Lung (tissue), 12 donors: Measurements from ENCODE around the gene CEBPE. TPM values are rescaled to one million over a fixed set of nuclear protein-coding genes. Genes with fewer than 3 reads are reported as not detected.

Experiments used
- ATAC-seq: fragments of 200-7000 bp; cut with Tn5 transposase; one replicate; pipeline ENCODE4 v1.9.1; 2020; ENCODE audit warnings: moderate number of reproducible peaks; ENCODE audit not compliant: insufficient read depth, low FRiP score
- DNase-seq, 3 donors: peaks; one replicate each; pipeline ENCODE4 v3.0.0-alpha.2; 2013 to 2017
- H3K27ac ChIP-seq, 2 donors: one replicate each; pipeline ENCODE4 v1.5.1; 2013; ENCODE audit warnings: mild to moderate bottlenecking in 2 of 2, moderate library complexity in 2 of 2, control low read depth in 1 of 2, inconsistent platforms in 1 of 2, low read depth in 1 of 2, low read length in 1 of 2
- H3K27me3 ChIP-seq, 3 donors: one replicate each; pipeline ENCODE4 v1.5.1; 2013; ENCODE audit warnings: low read length in 2 of 3; ENCODE audit not compliant: control insufficient read depth in 3 of 3, insufficient read depth in 3 of 3
- H3K36me3 ChIP-seq, 4 donors: one replicate each; pipeline ENCODE4 v1.5.1; 2013; ENCODE audit warnings: low read length in 4 of 4, mild to moderate bottlenecking in 1 of 4, moderate library complexity in 1 of 4; ENCODE audit not compliant: control insufficient read depth in 4 of 4, insufficient read depth in 4 of 4
- H3K4me1 ChIP-seq, 5 donors: one replicate each; pipeline ENCODE4 v1.5.1; 2013; ENCODE audit warnings: low read length in 5 of 5, mild to moderate bottlenecking in 2 of 5, moderate library complexity in 1 of 5; ENCODE audit not compliant: control insufficient read depth in 5 of 5, insufficient read depth in 5 of 5
- H3K4me3 ChIP-seq: one replicate; pipeline ENCODE4 v1.5.1; 2013; ENCODE audit warnings: mild to moderate bottlenecking, control low read depth, moderate library complexity
- H3K9ac ChIP-seq, 2 donors: one replicate each; pipeline ENCODE4 v1.5.1; 2013; ENCODE audit warnings: low read length in 2 of 2, control low read depth in 1 of 2; ENCODE audit not compliant: insufficient read depth in 1 of 2
- H3K9me3 ChIP-seq, 4 donors: one replicate each; pipeline ENCODE4 v1.5.1; 2013; ENCODE audit warnings: low read length in 3 of 4, mild to moderate bottlenecking in 1 of 4, moderate library complexity in 1 of 4; ENCODE audit not compliant: control insufficient read depth in 4 of 4, insufficient read depth in 3 of 4
- WGBS, 2 donors: extraction: QIAGEN DNeasy Blood & Tissue Kit; methylation state at CpG; one replicate each; pipeline ENCODE4 v1.1.7; 2013; 5-methylcytosine and 5-hydroxymethylcytosine counted together
- polyA plus RNA-seq, 2 donors: library from polyadenylated mRNA; stranded (reverse); fragments of 200-250 nt; gene quantifications; one replicate each; pipeline ENCODE4 v1.2.1, GENCODE V29; 2013
- total RNA-seq, 2 donors: library from RNA; depleted of rRNA in 1 of 2; stranded (reverse); fragments of >200 nt in 1 of 2; gene quantifications; one replicate each; pipeline ENCODE4 v1.2.1, GENCODE V29; 2014 to 2021
- TF ChIP-seq, protein P1 (sequence below): IDR thresholded peaks from 2 replicates; pipeline ENCODE4 v1.5.1; 2012; ENCODE audit warnings: mild to moderate bottlenecking; ENCODE audit errors: control extremely low read depth, extremely low read depth
- donor health status: control.
- donor health status: control.
- donor health status: Bipolar disorder and iron deficiency.
- donor health status: healthy.
- donor health status: DM: yes; HTN: yes; CAD: no.

The CEBPE gene
- total and polyA plus RNA-seq, 4 donors, result 0.16 to 3.5 (median 0.67) TPM; not detected in 1

DNA sequence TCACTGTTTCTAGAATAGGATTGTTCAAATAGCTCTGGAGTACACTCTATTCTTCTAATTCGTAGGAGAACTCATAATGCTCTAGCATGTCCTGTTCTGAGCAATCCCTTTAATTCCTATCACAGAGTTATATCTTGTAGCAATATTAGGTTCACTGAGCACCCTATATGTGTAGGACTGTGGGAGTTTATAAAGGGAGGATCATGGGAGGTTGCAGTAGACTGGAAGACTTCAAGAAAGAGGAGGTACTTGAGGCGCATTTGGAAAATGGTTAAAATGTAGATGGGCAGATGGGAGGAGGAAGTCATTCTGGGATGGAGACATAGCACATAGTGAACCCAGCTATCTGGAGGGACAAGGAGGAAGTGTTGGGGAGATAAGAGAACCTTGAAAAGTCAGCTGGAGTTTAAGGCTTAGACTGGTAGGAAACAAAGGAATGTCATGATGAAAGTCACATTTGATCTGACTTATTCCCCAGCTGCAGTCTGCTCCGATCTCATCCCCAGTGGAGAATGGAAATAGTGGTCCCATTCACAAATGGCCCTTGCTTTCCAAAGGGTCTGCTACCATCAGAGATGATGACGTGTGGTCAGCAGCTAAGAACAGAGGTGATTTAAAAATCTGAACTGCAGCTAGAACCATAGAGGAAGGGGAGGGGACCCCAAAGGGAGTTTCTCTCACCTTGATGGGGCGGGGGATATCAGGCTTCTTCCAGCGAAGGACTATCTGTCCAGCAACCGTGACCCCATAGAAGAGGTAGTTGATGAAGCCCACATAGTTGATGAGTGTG, 10.1 kb upstream of the CEBPE start:
- TF ChIP-seq, protein P1, sequence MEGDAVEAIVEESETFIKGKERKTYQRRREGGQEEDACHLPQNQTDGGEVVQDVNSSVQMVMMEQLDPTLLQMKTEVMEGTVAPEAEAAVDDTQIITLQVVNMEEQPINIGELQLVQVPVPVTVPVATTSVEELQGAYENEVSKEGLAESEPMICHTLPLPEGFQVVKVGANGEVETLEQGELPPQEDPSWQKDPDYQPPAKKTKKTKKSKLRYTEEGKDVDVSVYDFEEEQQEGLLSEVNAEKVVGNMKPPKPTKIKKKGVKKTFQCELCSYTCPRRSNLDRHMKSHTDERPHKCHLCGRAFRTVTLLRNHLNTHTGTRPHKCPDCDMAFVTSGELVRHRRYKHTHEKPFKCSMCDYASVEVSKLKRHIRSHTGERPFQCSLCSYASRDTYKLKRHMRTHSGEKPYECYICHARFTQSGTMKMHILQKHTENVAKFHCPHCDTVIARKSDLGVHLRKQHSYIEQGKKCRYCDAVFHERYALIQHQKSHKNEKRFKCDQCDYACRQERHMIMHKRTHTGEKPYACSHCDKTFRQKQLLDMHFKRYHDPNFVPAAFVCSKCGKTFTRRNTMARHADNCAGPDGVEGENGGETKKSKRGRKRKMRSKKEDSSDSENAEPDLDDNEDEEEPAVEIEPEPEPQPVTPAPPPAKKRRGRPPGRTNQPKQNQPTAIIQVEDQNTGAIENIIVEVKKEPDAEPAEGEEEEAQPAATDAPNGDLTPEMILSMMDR, result no peak
- Histone ChIP-seq H3K9me3 (no peaks in the 10 kb centered on the region), H3K4me3 (no peak overlapping the region), H3K27ac (no peak overlapping the region), H3K36me3 (peaks cover 0 to 45% (median 21%) of the 10 kb centered on the region in 4 donors), H3K9ac (no peak overlapping the region), H3K27me3 (no peaks in the 10 kb centered on the region), H3K4me1 (peaks cover 0 to under 1% (median 0%) of the 10 kb centered on the region in 5 donors)
- ATAC-seq (no peak), DNase-seq (no peak)
- WGBS, 2 donors, result 79 to 90% methylated on average over 7 of the region's 7 CpGs

DNA sequence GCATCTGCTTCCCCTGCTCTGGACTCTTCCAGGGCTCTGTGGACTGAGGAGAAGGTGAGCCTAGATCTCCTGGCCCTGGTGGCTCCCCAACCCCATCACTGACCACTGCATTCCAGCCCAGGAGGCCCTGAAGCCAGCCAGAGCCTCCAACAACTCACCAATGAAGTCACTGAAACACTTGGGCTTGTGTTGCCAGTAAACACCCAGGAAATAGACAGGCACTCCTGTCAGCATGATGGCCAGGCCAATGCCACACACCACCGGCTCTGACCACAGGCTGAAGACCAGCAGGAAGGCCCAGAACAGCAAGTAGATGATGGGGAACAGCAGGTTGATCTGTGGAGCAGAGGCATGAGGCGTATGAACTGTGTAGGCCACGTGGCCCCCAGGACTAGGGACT, 8.8 kb upstream of the CEBPE start:
- Histone ChIP-seq H3K27me3 (no peaks in the 10 kb centered on the region), H3K9ac (no peak overlapping the region), H3K9me3 (no peaks in the 10 kb centered on the region), H3K27ac (no peak overlapping the region), H3K36me3 (peaks cover 0 to 45% (median 21%) of the 10 kb centered on the region in 4 donors), H3K4me1 (peaks cover 0 to 7% (median 5%) of the 10 kb centered on the region in 5 donors), H3K4me3 (no peak overlapping the region)
- TF ChIP-seq, protein P1, result no peak
- no peak for DNase-seq
- WGBS, 2 donors, result 88 to 90% methylated on average over 3 of the region's 3 CpGs
- no peak for ATAC-seq

DNA sequence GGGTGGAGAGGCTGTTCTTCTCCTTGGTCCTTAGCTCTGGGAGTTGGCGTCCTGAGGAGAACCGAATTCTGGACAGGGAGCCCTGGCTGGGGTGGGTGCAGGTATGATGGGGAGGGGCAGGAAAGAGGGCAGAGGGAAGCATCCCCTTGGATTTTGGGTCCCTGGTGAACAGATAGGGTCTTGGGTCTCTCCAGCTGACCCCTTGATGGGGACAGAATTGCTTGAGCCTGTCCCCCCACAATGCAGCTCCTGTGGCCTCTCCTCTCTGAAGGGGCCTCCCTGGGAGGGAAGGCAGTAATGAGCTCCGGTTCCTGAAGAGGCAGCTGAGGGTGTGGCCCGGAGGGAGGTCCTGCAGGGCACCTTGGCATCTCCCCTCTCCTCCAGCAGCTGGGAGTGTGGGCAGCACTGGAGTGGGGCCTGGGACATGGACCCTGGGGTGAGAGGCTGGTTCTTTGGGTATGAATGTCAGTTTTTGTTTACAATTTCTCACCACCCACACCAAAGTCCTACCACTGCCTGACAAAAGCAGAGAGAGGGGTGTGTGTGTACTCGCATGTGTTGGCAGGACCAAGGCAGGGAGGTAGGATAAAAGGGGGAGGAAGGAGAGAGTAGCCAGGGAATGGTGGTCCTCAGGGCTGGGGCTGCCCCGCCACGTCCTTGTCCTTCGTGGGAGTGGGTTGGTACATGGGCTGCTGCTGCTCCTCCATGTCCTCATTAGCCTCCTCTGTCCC, 7.7 kb upstream of the CEBPE start:
- no peak overlapping the region for H3K9ac ChIP-seq
- H3K4me3 ChIP-seq, result no peak overlapping the region
- no peaks in the 10 kb centered on the region for H3K9me3 ChIP-seq
- DNase-seq (no peak), ATAC-seq (no peak)
- H3K27ac ChIP-seq, result no peak overlapping the region
- WGBS, 2 donors, result 81 to 84% methylated on average over 8 of the region's 8 CpGs
- H3K4me1 ChIP-seq, result peaks cover 0 to 13% (median 5%) of the 10 kb centered on the region in 5 donors
- no peaks in the 10 kb centered on the region for H3K27me3 ChIP-seq
- TF ChIP-seq, protein P1, result no peak
- H3K36me3 ChIP-seq, result peaks cover 0 to 41% (median 21%) of the 10 kb centered on the region in 4 donors
